K562 treated with DMSO at 1 percent for 12 hours (cell line): ENCODE results near the gene F2RL1. TPM values are rescaled to one million over a fixed set of nuclear protein-coding genes. Genes with fewer than 3 reads are reported as not detected.

Experiments used
- total RNA-seq: library from RNA; unstranded; fragments of 300-600 nt; gene quantifications from 2 replicates; pipeline ENCODE4 v1.2.3, GENCODE V29; 2022; ENCODE audit not compliant: insufficient read depth

Gene F2RL1
- not detected in 2 replicates for total RNA-seq

GRCh38 chr5:76818844-76819831, at the start of gene F2RL1:
Gene F2RL1 (plus strand): TSS chr5:76819030. CDS start chr5:76819183, 153 bp downstream.

GRCh38 chr5:76849419-76850291, 30.8 kb downstream of the F2RL1 start, which contains the start of gene S100Z:
Gene S100Z (plus strand): TSS chr5:76850014. CDS start chr5:76875360, 25,346 bp downstream.

Other genes with a start within 250 kb of the F2RL1 start
- not detected in 2 replicates for gene F2RL2, start 195.6 kb upstream of the F2RL1 start, total RNA-seq
- gene F2R, start 102.9 kb upstream of the F2RL1 start, total RNA-seq = 3.4 and 8.6 TPM in 2 replicates
- not detected in 2 replicates for gene S100Z, start 31.0 kb downstream of the F2RL1 start, total RNA-seq
- not detected in 2 replicates for gene CRHBP, start 134.0 kb downstream of the F2RL1 start, total RNA-seq
- gene AGGF1, start 211.4 kb downstream of the F2RL1 start, total RNA-seq = 5.7 and 14.7 TPM in 2 replicates